Measurements from ENCODE around the gene PAX7.

GRCh38 chr1:18736958-18737357 lies 106.3 kb downstream of the PAX7 start:
- TF ChIP-seq CTCF (IDR thresholded peaks at IDR 0.05) (no peak), POLR2A (IDR thresholded peaks at IDR 0.05) (no peak)

Data from heart left ventricle (tissue), 13 donors.